Calu3 (cell line): Measurements from ENCODE around the gene HDAC4. TPM values are rescaled to one million over a fixed set of nuclear protein-coding genes. Genes with fewer than 3 reads are reported as not detected.

Source experiments
- BruUV-seq: library from RNA; stranded (reverse); fragments of 400-500 nt; replicated peaks from 2 replicates; lab custom pipeline; 2021; lab: Mats Ljungman, UMichigan
- CTCF ChIA-PET: fragments of 300-600 bp; sonication (Branson Sonifier 250); formaldehyde crosslinking; loops from one replicate; lab custom pipeline; 2022; ENCODE audit warnings: antibody characterized with exemption; lab: Charles Lee
- DNase-seq: peaks from one replicate; pipeline ENCODE4 v3.0.0; 2022
- H3K27ac Mint-ChIP-seq: one replicate; pipeline ENCODE4 v1.8.0; 2022; ENCODE audit warnings: mixed read lengths; ENCODE audit not compliant: unreplicated experiment
- H3K27me3 Mint-ChIP-seq: one replicate; pipeline ENCODE4 v1.8.0; 2022; ENCODE audit warnings: mixed read lengths; ENCODE audit not compliant: unreplicated experiment
- H3K36me3 Mint-ChIP-seq: one replicate; pipeline ENCODE4 v1.8.0; 2022; ENCODE audit warnings: mild to moderate bottlenecking, moderate library complexity, mixed read lengths; ENCODE audit not compliant: insufficient read depth, unreplicated experiment
- H3K4me1 Mint-ChIP-seq: one replicate; pipeline ENCODE4 v1.8.0; 2022; ENCODE audit warnings: mild to moderate bottlenecking, low read depth, mixed read lengths; ENCODE audit not compliant: unreplicated experiment
- H3K4me3 Mint-ChIP-seq: one replicate; pipeline ENCODE4 v1.8.0; 2022; ENCODE audit warnings: mild to moderate bottlenecking, low read depth, moderate library complexity, mixed read lengths; ENCODE audit not compliant: unreplicated experiment
- H3K9me3 Mint-ChIP-seq: one replicate; pipeline ENCODE4 v1.8.0; 2022; ENCODE audit warnings: low read depth, mixed read lengths; ENCODE audit not compliant: unreplicated experiment
- CTCF ChIP-seq: fragments of 200-600 bp; IDR thresholded peaks from one replicate; pipeline ENCODE4 v1.8.0; 2022; ENCODE audit warnings: antibody characterized with exemption; ENCODE audit not compliant: unreplicated experiment
- intact Hi-C: fragments of 100-400 bp; cut with micrococcal nuclease; formaldehyde crosslinking; loops from one replicate; pipeline ENCODE4 v1.10.0; 2022; ENCODE audit not compliant: unreplicated experiment
- total RNA-seq: library from RNA; stranded (reverse); gene quantifications from 2 replicates; pipeline ENCODE4 v1.2.3, GENCODE V29; 2022

HDAC4 gene
- total RNA-seq, 1 experiment from 2014 or later: 39.6 TPM

GRCh38 chr2:239360421-239361310 is 40.2 kb downstream of the HDAC4 start:
- no peak for DNase-seq
- no peaks in the 10 kb centered on the region for H3K36me3 Mint-ChIP-seq
- CTCF ChIA-PET: no interaction called here
- H3K27me3 Mint-ChIP-seq: no peaks in the 10 kb centered on the region
- H3K9me3 Mint-ChIP-seq: no peaks in the 10 kb centered on the region
- no peak for TF ChIP-seq CTCF
- no peak overlapping the region for H3K27ac Mint-ChIP-seq
- BruUV-seq: no TSS peak
- no peak overlapping the region for H3K4me3 Mint-ChIP-seq
- H3K4me1 Mint-ChIP-seq: peaks cover 7% of the 10 kb centered on the region
- intact Hi-C loops: no loop called here

- Mint-ChIP-seq H3K4me3 (no peak overlapping the region), H3K27me3 (no peaks in the 10 kb centered on the region), H3K9me3 (peaks cover 5% of the 10 kb centered on the region), H3K4me1 (peaks cover 7% of the 10 kb centered on the region), H3K36me3 (no peaks in the 10 kb centered on the region), H3K27ac (no peak overlapping the region)
- no peak for DNase-seq
- CTCF ChIA-PET: no interaction called here
- no TSS peak for BruUV-seq
- intact Hi-C loops: no loop called here
- no peak for TF ChIP-seq CTCF
Measured at GRCh38 chr2:239360008-239360407, 40.8 kb downstream of the HDAC4 start.

DNA sequence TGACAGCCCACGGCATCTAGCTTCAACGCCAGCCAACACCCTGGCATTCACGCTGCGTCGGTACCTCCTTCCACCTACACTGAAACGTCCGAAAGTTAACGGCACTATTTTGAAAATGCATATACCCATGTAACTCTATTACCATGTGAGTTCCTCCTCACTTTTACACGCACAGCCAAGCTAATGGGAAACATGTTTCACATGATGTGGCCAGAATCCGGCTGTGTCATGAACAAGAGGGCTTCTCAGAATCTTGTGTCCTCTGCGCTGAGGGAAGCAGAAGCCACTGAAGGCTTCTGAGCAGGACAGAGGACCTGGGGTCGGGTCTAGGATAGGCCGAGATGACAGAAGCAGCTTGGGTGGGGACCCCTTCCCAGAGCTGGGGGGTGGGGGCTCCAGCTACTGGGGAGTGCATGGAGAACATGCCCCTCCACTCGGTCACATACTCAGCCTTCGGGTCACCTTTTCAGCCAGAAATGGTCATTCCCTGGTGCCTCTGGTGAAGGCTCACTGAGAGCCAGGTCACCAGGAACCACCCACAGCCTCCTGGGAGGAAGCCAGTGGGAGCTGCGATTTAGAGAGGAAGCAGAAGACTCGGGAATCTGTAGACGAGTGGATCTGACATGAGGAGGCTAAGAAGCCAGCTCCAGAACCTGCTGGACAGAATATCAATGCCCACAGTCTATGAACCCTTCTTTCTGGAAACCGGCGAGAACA is 41.5 kb downstream of the HDAC4 start:
- CTCF ChIA-PET: no interaction called here
- no peak for DNase-seq
- H3K27me3 Mint-ChIP-seq: no peaks in the 10 kb centered on the region
- peaks cover 5% of the 10 kb centered on the region for H3K9me3 Mint-ChIP-seq
- no peak overlapping the region for H3K27ac Mint-ChIP-seq
- intact Hi-C loops: no loop called here
- H3K4me1 Mint-ChIP-seq: peaks cover 7% of the 10 kb centered on the region
- no peak for TF ChIP-seq CTCF
- H3K4me3 Mint-ChIP-seq: no peak overlapping the region
- H3K36me3 Mint-ChIP-seq: no peaks in the 10 kb centered on the region
- no TSS peak for BruUV-seq

GRCh38 chr2:239358062-239358754 is 42.6 kb downstream of the HDAC4 start:
- H3K36me3 Mint-ChIP-seq: no peaks in the 10 kb centered on the region
- H3K4me1 Mint-ChIP-seq: peaks cover 7% of the 10 kb centered on the region
- DNase-seq: no peak
- H3K4me3 Mint-ChIP-seq: no peak overlapping the region
- H3K27me3 Mint-ChIP-seq: no peaks in the 10 kb centered on the region
- no TSS peak for BruUV-seq
- H3K27ac Mint-ChIP-seq: no peak overlapping the region
- TF ChIP-seq CTCF: no peak
- intact Hi-C loops: no loop called here
- CTCF ChIA-PET: no interaction called here
- peaks cover 5% of the 10 kb centered on the region for H3K9me3 Mint-ChIP-seq
